Thyroid gland (tissue), 4 donors: Measurements from ENCODE around the gene GH1.
"Not testable (repeated sequence)": the region's sequence is repeated elsewhere in the genome, so short reads cannot be mapped to it uniquely, and the experiment has no call there.

ENCODE experiments used
- CTCF ChIP-seq, 6 experiments: fragments of 200-600 bp in 3 of 6; fragments of 450-650 bp in 3 of 6; sonication (generic) in 3 of 6; IDR thresholded peaks; one replicate each; pipeline ENCODE4 v1.5.1; 2016 to 2019; ENCODE audit warnings: antibody characterized with exemption in 6 of 6, mild to moderate bottlenecking in 2 of 6, inconsistent platforms in 1 of 6, moderate library complexity in 1 of 6
- POLR2A ChIP-seq, 2 donors: fragments of 450-650 bp; IDR thresholded peaks; one replicate each; pipeline ENCODE4 v1.6.1; 2017; ENCODE audit warnings: antibody characterized with exemption in 2 of 2, mild to moderate bottlenecking in 2 of 2, moderate library complexity in 1 of 2

GRCh38 chr17:63918789-63919305 is at the start of gene GH1:
- TF ChIP-seq CTCF, POLR2A (IDR thresholded peaks at IDR 0.05): not testable (repeated sequence)
